Dermis blood vessel endothelial cell (primary cell): Measurements from ENCODE around the gene DNAJC15. TPM values are rescaled to one million over a fixed set of nuclear protein-coding genes. Genes with fewer than 3 reads are reported as not detected.

ENCODE experiments used
- DNase-seq: peaks from one replicate; pipeline ENCODE4 v3.0.0; 2010
- total RNA-seq: library from RNA; depleted of rRNA; stranded (reverse); fragments of >200 nt; gene quantifications from 2 replicates; pipeline ENCODE4 v1.2.3, GENCODE V29; 2014

DNAJC15 gene
- total RNA-seq, 1 donor from 2014 or later = 4.9 TPM

DNA sequence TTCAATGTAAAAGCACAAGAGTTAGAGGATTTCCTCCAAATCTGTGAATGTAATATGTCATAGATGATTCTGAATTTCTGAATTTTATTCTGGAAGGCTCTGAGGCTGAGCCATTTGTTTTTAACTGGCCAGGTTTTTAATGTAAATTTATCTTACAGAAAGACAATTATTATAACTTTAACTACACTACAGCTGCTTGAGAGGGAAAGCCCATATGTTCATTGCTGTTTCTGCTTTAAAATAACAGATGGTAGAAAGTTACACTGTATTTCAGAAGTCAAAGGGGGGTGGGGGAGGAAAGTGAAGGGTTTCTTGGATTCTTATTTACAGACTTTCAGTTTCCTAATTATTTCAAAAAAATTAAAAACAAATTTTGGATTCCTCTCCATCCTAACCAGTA is 62.8 kb downstream of the DNAJC15 start:
- DNase-seq = no peak

GRCh38 chr13:43088093-43088511 is 64.7 kb downstream of the DNAJC15 start:
- DNase-seq = peak; percentile 39

- no peak for DNase-seq
Measured at GRCh38 chr13:43089912-43090498, 66.6 kb downstream of the DNAJC15 start.

- no peak for DNase-seq
Measured at GRCh38 chr13:43094901-43095300, 71.5 kb downstream of the DNAJC15 start.

- peak; percentile 27 for DNase-seq
Measured at GRCh38 chr13:43095771-43096719, 72.7 kb downstream of the DNAJC15 start.

DNA sequence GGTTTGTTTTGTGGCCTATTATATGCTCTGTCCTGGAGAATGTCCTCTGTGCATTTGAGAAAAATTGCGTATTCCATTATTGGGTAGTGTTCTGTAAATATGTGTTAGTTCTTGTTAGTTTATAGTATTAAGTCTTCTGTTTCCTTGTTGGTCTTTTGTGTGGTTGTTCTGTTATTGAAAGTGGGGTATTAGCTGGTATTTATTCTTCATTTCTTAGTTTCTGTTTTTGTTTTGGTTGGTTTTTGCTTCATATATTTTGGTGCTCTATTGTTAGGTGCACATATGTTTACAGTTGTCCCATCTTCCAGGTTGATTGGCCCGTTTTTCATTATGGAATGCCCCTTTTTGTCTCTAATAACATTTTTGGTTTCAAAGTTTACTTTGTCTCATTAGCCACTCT is 77.3 kb downstream of the DNAJC15 start:
- no peak for DNase-seq

DNA sequence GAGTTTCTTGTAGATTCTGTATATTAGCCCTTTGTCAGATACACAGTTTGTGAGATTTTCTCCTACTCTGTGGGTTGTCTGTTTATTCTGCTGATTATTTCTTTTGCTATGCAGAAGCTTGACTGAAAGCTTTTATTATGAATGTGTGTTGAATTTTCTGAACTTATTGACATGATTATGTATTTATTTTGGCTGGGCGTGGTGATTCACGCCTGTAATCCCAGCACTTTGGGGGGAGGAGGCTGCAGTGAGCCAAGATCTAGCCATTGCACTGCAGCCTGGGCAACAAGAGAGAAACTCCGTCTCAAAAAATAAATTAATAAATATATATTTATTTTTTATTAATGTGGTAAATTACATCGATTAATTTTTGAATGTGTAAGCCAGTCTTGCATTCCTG is 78.9 kb downstream of the DNAJC15 start:
- DNase-seq = no peak

DNA sequence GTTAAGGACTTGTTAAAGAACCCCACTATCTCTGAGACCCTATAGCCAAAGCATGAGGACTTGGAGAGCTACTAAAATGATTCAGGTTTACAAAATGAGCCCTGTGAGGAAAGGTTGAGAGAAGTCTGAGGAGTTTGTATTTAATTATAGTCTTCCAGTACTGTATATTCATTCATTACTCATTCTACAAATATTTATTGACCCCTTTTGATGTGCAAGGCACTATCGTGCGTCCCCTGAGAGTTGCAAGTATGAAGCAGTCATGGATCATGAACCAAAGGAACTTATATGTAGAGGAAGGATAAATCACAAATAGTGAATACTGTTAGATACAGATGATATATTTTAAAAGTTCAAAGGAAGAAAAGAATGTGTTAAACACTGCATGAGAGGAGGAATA is 84.4 kb downstream of the DNAJC15 start:
- DNase-seq = no peak

- DNase-seq = no peak
Measured at GRCh38 chr13:43110036-43110435, 86.7 kb downstream of the DNAJC15 start.

GRCh38 chr13:43110658-43111057 is 87.3 kb downstream of the DNAJC15 start:
- DNase-seq = no peak

- peak; percentile 42 for DNase-seq
Measured at GRCh38 chr13:43111559-43112400, 88.4 kb downstream of the DNAJC15 start.

- no peak for DNase-seq
Measured at GRCh38 chr13:43113603-43114002, 90.2 kb downstream of the DNAJC15 start.

DNA sequence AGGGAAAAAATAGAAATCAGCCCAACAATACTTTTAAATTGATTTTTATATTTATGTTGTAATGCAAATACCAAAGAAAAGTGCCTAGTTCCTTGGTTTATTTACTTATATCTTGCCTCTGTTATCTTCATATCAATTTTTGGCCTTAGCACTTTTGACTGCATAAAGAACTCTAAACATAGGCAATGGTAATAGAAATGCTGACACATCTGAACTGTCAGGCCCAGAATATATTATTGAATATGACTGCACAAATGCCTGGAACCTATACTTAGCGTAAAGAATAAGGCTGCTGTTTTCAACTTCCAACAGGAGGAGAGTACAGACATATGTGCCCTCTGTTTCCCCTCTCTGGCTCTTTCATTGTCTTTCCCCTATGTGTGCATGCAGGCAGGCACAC is 91.1 kb downstream of the DNAJC15 start:
- no peak for DNase-seq

GRCh38 chr13:43115141-43115540 is 91.8 kb downstream of the DNAJC15 start:
- no peak for DNase-seq

DNA sequence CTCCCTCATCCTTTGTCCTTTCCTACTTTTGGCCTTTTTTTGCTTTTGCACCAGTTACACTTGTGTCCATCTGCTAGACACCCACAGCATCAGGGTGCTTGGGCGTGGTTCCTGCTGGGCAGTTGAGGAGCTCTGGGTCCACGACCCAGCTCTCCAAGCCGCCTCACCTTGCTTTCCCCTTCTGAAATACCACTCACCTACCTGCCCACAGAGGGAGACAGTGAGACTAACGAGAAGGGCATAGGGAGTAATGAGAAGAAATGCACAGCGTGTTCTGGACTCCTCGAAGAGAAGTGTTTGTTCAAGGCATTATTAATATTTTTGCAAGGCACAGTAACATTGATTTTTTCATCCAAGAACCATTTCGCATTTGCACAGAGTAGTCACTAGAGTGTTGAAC is 92.9 kb downstream of the DNAJC15 start:
- no peak for DNase-seq

DNA sequence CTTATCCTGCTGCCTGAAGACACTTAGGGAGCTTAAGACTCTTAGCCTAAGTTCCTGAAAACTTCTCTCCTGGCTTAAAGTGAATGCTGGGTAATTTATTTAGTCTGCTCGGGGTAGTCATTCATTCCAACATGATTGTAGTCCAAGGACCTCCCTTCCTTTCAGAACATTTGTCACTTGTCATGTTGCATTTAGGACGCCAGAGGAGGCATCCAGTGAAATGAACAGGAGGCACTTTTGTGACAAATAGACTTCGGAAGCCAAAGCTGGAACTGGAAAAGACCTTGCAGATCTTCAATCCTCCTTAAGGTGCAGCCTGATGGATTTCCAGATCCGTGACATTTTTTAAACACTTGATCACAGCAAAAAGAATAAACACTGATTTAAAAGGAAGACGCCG is 95.1 kb downstream of the DNAJC15 start:
- no peak for DNase-seq

DNA sequence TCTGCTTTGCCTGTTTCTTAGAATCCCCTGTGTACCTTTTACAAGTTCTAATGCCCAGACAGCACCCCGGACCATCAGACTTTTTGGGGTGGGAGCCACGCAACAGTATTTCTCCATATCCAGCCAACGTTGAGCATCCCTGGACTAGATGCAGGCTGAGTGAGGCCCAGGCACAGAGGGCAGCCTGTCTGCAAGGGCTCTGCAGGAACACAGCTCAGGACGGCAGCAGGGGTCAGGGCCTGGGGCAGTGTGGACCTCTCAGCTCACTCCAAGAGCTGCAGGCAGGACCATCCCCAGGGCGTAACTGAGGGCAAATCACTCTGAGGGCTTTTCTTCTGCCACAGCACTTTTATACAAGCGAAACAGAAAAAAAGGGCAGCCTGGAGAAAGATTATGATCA is 95.8 kb downstream of the DNAJC15 start:
- no peak for DNase-seq

- no peak for DNase-seq
Measured at GRCh38 chr13:43122791-43123190, 99.4 kb downstream of the DNAJC15 start.

- peak; percentile 56 for DNase-seq
Measured at GRCh38 chr13:43123856-43124255, 100.5 kb downstream of the DNAJC15 start.

GRCh38 chr13:43124490-43124889 is 101.1 kb downstream of the DNAJC15 start:
- no peak for DNase-seq

DNA sequence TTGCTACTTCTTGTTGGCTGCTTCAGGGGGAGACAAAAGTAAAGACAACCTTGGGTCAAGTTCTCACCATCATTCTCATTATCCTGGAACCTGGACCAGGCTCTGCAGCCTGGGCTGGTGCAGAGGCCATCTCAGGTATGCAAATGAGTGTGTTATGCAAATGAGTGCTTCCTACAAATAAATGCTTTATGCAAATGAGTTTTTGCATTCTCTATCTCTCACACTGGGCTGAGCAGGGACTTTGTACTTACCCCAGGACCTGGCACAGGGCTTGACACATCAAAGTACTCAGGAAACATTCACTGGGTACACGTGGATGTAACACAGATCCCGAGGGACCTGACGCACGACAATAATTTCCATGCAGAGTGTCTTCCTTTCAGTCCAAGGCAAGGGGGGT is 103.0 kb downstream of the DNAJC15 start:
- DNase-seq = no peak

DNA sequence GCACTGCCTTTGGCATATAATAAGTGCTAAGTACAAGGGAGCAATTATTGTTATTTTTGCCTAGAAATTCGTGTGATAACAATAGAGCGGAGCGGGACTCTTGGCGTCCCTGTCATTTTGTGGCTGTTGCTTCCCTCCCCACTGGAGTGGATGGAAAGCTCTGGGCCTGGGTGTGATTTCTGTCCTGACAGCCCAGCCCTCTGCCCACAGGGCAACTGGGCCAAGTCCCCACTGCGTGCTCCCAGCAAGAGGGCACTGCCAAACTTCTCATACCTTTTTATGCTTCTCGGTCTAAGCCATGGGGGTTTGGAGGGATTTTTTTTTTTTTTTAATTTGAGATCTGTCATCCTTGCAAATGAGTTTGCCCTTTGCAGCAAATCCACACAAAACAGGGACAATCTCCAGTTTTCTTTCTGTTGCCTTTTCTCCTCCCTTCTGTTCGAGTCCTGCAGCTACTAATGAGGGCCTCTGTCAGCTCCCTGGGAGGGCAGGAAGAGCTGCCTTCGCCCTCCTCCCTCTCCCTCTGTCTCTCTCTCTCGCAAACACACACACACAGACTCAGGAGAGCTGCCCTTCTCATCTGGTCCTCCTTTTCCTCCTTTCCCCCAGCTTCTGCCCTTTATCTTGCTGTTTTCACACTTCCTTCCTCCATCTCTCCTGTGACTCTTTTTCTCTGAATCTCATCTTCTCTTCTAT is 103.9 kb downstream of the DNAJC15 start:
- no peak for DNase-seq

DNA sequence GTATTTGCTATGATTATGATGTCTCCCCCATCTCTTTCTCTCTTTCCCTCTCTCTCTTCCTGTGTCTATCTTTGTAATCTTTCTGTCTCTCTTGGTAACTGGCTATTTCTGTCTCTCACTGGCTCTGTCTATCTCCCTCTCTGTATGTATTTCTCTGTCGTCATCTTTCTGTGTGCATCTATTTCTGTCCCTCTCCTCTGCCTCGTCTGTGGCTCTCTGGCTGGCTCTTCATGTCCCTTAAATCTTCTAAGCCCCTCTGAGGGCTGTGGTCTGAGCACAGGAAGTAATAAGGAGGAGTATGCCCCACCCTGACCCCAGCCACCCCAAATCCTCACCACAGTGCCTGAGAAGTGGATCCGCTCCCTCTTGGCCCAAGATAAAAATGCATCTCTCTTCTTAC is 104.4 kb downstream of the DNAJC15 start:
- no peak for DNase-seq
